HG03196 (cell line): ENCODE data around the gene ERBB4.
"Not testable (repeated sequence)": the region's sequence is repeated elsewhere in the genome, so short reads cannot be mapped to it uniquely, and the experiment has no call there.

Experiments used
- ATAC-seq: cut with Tn5 transposase; IDR thresholded peaks from one replicate; pipeline ENCODE4 v1.9.1; 2021; ENCODE audit not compliant: unreplicated experiment

The ERBB4 gene

GRCh38 chr2:212311807-212312404 lies 226.7 kb downstream of the ERBB4 start:
- ATAC-seq = no peak

GRCh38 chr2:212299943-212300342 lies 238.7 kb downstream of the ERBB4 start:
- no peak for ATAC-seq

- no peak for ATAC-seq
Measured at GRCh38 chr2:212299333-212299732, 239.3 kb downstream of the ERBB4 start.

GRCh38 chr2:212295571-212295970 lies 243.0 kb downstream of the ERBB4 start:
- no peak for ATAC-seq

GRCh38 chr2:212294816-212295215 lies 243.8 kb downstream of the ERBB4 start:
- no peak for ATAC-seq

GRCh38 chr2:212289301-212289700 lies 249.3 kb downstream of the ERBB4 start:
- ATAC-seq = no peak

- no peak for ATAC-seq
Measured at GRCh38 chr2:212288308-212288707, 250.3 kb downstream of the ERBB4 start.

GRCh38 chr2:212284166-212284565 lies 254.4 kb downstream of the ERBB4 start:
- ATAC-seq = no peak

- no peak for ATAC-seq
Measured at GRCh38 chr2:212282671-212283261, 255.8 kb downstream of the ERBB4 start.

GRCh38 chr2:212276813-212277212 lies 261.8 kb downstream of the ERBB4 start:
- no peak for ATAC-seq

GRCh38 chr2:212274215-212274614 lies 264.4 kb downstream of the ERBB4 start:
- ATAC-seq = no peak

GRCh38 chr2:212271583-212271982 lies 267.0 kb downstream of the ERBB4 start:
- no peak for ATAC-seq

GRCh38 chr2:212269005-212269404 lies 269.6 kb downstream of the ERBB4 start:
- no peak for ATAC-seq

- ATAC-seq = no peak
Measured at GRCh38 chr2:212266297-212266696, 272.3 kb downstream of the ERBB4 start.

GRCh38 chr2:212265777-212266176 lies 272.8 kb downstream of the ERBB4 start:
- ATAC-seq = no peak

- no peak for ATAC-seq
Measured at GRCh38 chr2:212264187-212264586, 274.4 kb downstream of the ERBB4 start.

- ATAC-seq = no peak
Measured at GRCh38 chr2:212259226-212259625, 279.4 kb downstream of the ERBB4 start.

GRCh38 chr2:212254339-212254738 lies 284.3 kb downstream of the ERBB4 start:
- no peak for ATAC-seq

- ATAC-seq = no peak
Measured at GRCh38 chr2:212249451-212249850, 289.2 kb downstream of the ERBB4 start.

- ATAC-seq = no peak
Measured at GRCh38 chr2:212245880-212246279, 292.7 kb downstream of the ERBB4 start.

- no peak for ATAC-seq
Measured at GRCh38 chr2:212242724-212243123, 295.9 kb downstream of the ERBB4 start.

GRCh38 chr2:212238152-212238551 lies 300.4 kb downstream of the ERBB4 start:
- ATAC-seq = not testable (repeated sequence)
